Osteocyte (in vitro differentiated cells): Measurements from ENCODE around the gene SPATA19. TPM values are rescaled to one million over a fixed set of nuclear protein-coding genes. Genes with fewer than 3 reads are reported as not detected.
A peak's percentile ranks its signal among the peaks of the same experiment; 100 is the strongest.

Experiments
- DNase-seq: peaks from one replicate; pipeline ENCODE4 v3.0.0; 2021; ENCODE audit warnings: mixed read lengths; ENCODE audit not compliant: unreplicated experiment; ENCODE audit errors: extremely low spot score
- H3K27ac Mint-ChIP-seq: one replicate; pipeline ENCODE4 v1.8.0; 2021; ENCODE audit warnings: mild to moderate bottlenecking, mixed read lengths; ENCODE audit not compliant: unreplicated experiment
- H3K27me3 Mint-ChIP-seq: one replicate; pipeline ENCODE4 v1.8.0; 2021; ENCODE audit warnings: mixed read lengths; ENCODE audit not compliant: unreplicated experiment
- H3K36me3 Mint-ChIP-seq: one replicate; pipeline ENCODE4 v1.8.0; 2021; ENCODE audit warnings: mixed read lengths; ENCODE audit not compliant: unreplicated experiment
- H3K4me1 Mint-ChIP-seq: one replicate; pipeline ENCODE4 v1.8.0; 2021; ENCODE audit warnings: mixed read lengths; ENCODE audit not compliant: unreplicated experiment
- H3K4me3 Mint-ChIP-seq: one replicate; pipeline ENCODE4 v1.8.0; 2021; ENCODE audit warnings: mild to moderate bottlenecking, moderate library complexity, mixed read lengths; ENCODE audit not compliant: unreplicated experiment
- H3K9me3 Mint-ChIP-seq: one replicate; pipeline ENCODE4 v1.8.0; 2021; ENCODE audit warnings: mixed read lengths; ENCODE audit not compliant: unreplicated experiment
- CTCF ChIP-seq: fragments of 200-600 bp; sonication (generic); IDR thresholded peaks from 2 replicates; pipeline ENCODE4 v1.5.0; 2021; ENCODE audit warnings: antibody characterized with exemption, mild to moderate bottlenecking, moderate library complexity
- total RNA-seq: library from RNA; stranded (reverse); gene quantifications from 2 replicates; pipeline ENCODE4 v1.2.1, GENCODE V29; 2021

Gene SPATA19
- total RNA-seq, 1 donor from 2014 or later: not detected

GRCh38 chr11:133823614-133824013, 21.7 kb downstream of the SPATA19 start:
- DNase-seq: no peak
- H3K27me3 Mint-ChIP-seq: no peaks in the 10 kb centered on the region
- no peaks in the 10 kb centered on the region for H3K9me3 Mint-ChIP-seq
- no peak overlapping the region for H3K4me3 Mint-ChIP-seq
- no peak for TF ChIP-seq CTCF
- no peak overlapping the region for H3K27ac Mint-ChIP-seq
- H3K4me1 Mint-ChIP-seq: no peaks in the 10 kb centered on the region
- H3K36me3 Mint-ChIP-seq: no peaks in the 10 kb centered on the region

- peak; percentile 65 for DNase-seq
- Mint-ChIP-seq H3K27me3 (no peaks in the 10 kb centered on the region), H3K4me3 (no peak overlapping the region), H3K27ac (no peak overlapping the region), H3K36me3 (no peaks in the 10 kb centered on the region), H3K9me3 (no peaks in the 10 kb centered on the region), H3K4me1 (no peaks in the 10 kb centered on the region)
- TF ChIP-seq CTCF: no peak
These were observed 22.1 kb downstream of the SPATA19 start for GRCh38 chr11:133823211-133823610.

- H3K36me3 Mint-ChIP-seq: no peaks in the 10 kb centered on the region
- no peaks in the 10 kb centered on the region for H3K4me1 Mint-ChIP-seq
These were observed 23.5 kb downstream of the SPATA19 start for GRCh38 chr11:133821776-133822175.

GRCh38 chr11:133819746-133820315, 25.5 kb downstream of the SPATA19 start:
- Mint-ChIP-seq H3K36me3 (no peaks in the 10 kb centered on the region), H3K4me1 (no peaks in the 10 kb centered on the region), H3K9me3 (no peaks in the 10 kb centered on the region), H3K27me3 (no peaks in the 10 kb centered on the region), H3K4me3 (no peak overlapping the region), H3K27ac (no peak overlapping the region)
- TF ChIP-seq CTCF: no peak
- peak; percentile 34 for DNase-seq

More at GRCh38 chr11:133821776-133822175, 23.5 kb downstream of the SPATA19 start:
- peak; percentile 38 for TF ChIP-seq CTCF
- Mint-ChIP-seq H3K9me3 (no peaks in the 10 kb centered on the region), H3K27me3 (no peaks in the 10 kb centered on the region), H3K27ac (no peak overlapping the region), H3K4me3 (no peak overlapping the region)
- DNase-seq: peak; percentile 69

GRCh38 chr11:133819114-133819513, 26.2 kb downstream of the SPATA19 start:
- no peak overlapping the region for H3K4me3 Mint-ChIP-seq
- H3K36me3 Mint-ChIP-seq: no peaks in the 10 kb centered on the region
- no peaks in the 10 kb centered on the region for H3K9me3 Mint-ChIP-seq
- no peak overlapping the region for H3K27ac Mint-ChIP-seq
- TF ChIP-seq CTCF: no peak
- peak; percentile 69 for DNase-seq
- no peaks in the 10 kb centered on the region for H3K4me1 Mint-ChIP-seq
- no peaks in the 10 kb centered on the region for H3K27me3 Mint-ChIP-seq
